Kasumi-1 (cell line): ENCODE results near the gene RIN3.
A peak's percentile ranks its signal among the peaks of the same experiment; 100 is the strongest.

Experiments used
- DNase-seq, 2 experiments: peaks; one replicate each; lab custom pipeline; 2025; lab: John Stamatoyannopoulos, UW

Gene RIN3

DNA sequence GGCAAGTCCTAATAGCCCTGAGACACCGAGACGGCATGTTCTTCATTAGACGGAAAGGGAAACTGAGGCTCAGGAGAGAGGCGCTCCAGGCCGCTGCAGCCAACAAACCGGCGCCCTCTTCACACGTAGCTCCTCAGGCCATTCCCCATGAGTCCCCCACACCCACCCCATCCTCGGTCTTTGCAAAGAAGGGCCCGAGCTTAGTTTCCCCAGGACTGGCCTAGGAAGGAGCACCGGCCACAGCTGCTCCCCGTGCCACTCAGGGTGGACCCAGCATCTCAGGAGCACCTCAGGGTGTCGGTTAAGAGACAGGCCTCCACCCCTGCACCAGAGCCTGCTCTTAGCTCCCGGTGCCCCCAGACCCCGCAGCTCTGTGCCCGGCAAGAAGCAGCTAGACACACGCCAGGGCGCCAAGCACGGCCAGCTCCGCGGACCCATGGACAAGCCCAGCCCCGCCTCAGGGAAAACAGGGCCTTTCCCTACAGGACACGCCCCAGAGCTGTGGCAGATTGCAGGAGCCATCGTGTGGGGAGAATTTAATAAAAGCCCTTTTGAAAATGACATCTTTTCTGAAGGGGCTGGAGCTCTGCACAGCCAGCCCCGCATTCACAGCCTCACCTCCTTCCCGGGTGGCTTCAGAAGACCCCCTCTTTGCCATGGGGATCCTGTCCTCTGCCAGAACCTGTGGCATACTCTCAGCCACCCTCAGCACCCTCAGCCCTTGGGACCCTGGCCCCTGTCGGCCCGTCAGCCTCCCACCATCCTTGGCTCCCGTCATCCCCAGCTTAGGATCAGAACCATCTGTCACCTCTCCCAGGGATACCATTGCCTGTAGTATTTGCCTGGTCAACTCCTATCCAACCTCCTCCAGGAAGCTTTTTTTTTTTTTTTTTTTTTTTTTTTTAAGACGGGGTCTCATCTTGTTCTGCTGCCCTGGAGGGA is 175.1 kb downstream of the RIN3 start:
- no peak for DNase-seq

GRCh38 chr14:92690171-92691011 is 176.8 kb downstream of the RIN3 start:
- peak; percentile 9 to 25 for DNase-seq

GRCh38 chr14:92692822-92693226 is 179.2 kb downstream of the RIN3 start:
- peak; percentile 62 to 70 for DNase-seq

GRCh38 chr14:92693998-92694795 is 180.6 kb downstream of the RIN3 start:
- no peak for DNase-seq

GRCh38 chr14:92694807-92695206 is 181.2 kb downstream of the RIN3 start:
- DNase-seq, result no peak

DNA sequence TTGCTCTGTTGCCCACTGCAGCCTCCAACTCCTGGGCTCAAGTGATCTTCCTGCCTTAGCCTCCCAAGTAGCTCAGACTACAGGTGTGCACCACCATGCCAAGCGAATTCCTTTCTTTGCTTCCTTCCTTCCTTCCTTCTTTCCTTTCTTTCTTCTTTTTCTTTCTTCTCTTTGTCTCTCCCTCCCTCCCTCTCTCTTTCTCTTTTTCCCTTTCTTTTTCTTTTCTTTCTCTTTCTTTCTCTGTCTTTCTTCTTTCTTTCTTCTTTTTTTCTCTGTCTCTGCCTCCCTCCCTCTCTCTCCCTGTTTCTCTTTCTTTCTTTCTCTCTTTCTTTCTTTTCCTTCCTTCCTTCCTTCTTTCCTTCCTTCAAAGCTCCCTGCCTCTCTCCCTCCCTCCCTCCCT is 182.0 kb downstream of the RIN3 start:
- no peak for DNase-seq

DNA sequence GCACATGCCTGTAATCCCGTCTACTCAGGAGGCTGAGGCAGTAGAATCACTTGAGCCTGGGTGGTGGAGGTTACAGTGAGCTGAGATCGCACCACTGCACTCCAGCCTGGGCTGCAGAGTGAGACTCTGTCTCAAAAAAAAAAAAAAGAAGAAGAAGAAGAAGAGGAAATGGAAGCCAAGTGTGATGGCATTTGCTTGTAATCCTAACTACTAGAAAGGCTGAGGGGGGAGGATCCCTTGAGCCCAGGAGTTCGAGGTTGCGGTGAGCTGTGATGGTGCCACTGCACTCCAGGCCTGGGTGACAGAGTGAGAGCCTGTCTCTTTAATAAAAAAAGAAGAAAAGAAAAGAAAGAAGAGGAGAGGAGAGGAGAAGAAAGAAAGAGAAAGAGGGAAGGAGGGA is 182.8 kb downstream of the RIN3 start:
- DNase-seq, result peak in 1 of 2 experiments; percentile 19

- DNase-seq, result no peak
These were observed 184.8 kb downstream of the RIN3 start for GRCh38 chr14:92698393-92698792.

- DNase-seq, result no peak
These were observed 188.2 kb downstream of the RIN3 start for GRCh38 chr14:92701826-92702225.

GRCh38 chr14:92702441-92702918 is 188.9 kb downstream of the RIN3 start:
- DNase-seq, result peak; percentile 39 to 48

DNA sequence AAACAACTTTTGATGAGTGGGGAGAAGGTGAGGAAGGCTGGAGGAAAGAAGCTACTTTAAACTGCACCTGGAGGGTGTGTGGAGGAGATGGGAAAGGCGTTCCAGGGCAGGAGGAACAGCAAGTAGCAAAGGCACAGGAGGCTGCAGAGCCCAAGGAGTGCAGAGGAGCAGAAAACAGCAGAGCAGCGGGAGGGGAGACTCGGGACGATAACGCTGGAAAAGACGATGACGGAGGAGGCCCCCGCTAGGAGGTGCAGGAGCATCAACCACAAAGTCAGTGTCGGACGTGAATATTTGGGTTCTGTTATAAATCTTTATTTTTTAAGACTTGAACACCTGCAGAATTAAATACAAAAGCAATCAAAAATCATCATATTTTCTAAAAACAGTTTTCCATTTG is 189.9 kb downstream of the RIN3 start:
- DNase-seq, result no peak

DNA sequence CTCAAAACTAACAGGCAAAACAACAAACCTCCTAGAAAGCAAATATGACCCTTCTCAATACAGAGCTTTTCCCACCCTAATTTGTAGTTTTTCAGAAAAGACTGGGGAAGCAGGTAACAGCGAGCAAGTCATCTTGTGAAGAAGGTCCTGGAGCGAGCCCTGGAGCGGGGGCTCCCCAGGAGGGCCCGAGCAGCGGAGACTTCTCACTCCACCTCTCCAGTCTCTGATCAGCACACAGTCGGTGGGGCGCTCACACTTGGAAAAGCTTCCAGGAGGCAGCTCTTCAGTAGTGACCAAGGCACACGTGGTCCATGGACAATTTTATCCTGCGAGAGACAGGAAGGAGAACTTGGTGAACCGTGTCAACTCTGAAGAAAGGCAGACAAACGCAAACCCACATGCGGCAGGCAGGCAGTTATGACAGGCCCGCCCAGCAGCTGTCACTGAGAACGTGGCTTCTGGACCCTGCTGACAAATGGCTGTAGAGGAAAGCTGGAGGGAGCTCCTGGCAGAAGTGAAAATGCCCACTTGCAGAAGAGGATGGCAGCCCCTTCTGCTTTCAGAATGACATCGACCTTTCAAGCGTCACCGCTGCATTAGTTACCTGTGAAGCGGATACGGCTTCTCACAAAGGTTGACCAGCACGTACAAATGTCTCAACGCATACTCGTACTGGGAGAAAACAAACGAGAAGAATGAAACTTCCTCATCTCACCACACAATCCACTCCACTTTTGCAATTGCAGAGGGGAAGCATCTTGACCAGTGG is 190.6 kb downstream of the RIN3 start:
- peak; percentile 49 to 55 for DNase-seq

GRCh38 chr14:92704821-92705220 is 191.2 kb downstream of the RIN3 start:
- DNase-seq, result no peak

- DNase-seq, result no peak
These were observed 192.8 kb downstream of the RIN3 start for GRCh38 chr14:92706386-92706785.

GRCh38 chr14:92709340-92710000 is 195.9 kb downstream of the RIN3 start:
- no peak for DNase-seq

GRCh38 chr14:92710001-92710341 is 196.4 kb downstream of the RIN3 start:
- DNase-seq, result no peak

DNA sequence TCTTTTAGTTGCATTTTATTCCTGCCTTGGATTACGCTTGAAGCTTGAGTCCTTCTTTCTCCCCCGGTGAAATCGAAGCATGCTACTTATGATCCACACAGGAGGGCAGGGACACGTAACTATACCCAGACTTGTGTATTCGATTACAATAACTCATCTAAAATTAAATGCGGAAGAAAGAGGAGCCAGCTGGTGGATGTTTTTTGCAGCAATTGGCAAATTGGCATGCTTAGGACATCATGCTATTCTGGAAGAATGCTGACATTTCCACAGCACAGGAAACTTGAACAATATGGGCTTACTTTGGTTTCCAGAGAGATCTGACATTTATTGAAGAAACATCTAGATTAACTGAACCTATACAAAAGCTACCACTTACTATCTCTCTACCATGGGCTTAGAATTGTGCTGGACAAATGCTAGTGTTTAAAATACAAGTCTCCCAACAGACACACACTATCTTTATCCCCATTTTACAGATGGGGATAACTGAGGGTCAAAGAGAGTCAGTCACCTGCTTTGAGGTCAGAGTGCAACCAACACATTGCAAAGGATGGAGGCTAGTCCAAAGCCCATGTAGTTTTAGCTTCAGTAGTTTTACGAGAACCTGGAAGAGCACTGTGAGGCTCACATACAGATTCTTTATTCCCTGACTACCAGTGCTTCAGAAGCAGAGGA is 198.5 kb downstream of the RIN3 start:
- DNase-seq, result no peak

GRCh38 chr14:92712654-92713051 is 199.1 kb downstream of the RIN3 start:
- no peak for DNase-seq

DNA sequence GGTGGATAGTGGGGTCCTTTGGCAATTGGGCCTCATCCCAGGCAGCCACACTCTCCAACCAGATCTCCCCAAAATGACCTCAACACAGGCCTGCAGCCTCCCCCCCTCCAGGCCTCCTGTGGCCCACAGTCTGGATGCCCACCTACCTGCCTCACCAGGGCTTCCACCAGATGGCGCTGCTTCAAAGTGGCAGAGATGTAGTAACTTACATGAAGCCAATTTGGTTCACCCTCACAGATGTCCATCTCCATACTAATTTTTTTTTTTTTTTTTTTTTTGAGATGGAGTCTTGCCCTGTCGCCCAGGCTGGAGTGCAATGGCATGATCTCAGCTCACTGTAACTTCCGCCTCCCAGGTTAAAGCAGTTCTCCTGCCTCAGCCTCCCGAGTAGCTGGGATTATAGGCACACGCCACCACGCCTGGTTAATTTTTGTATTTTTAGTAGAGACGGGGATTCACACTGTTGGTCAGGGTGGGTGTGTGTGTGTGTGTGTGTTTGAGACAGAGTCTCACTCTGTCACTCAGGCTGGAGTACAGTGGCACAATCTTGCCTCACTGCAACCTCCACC is 201.2 kb downstream of the RIN3 start:
- DNase-seq, result peak; percentile 34 to 68

DNA sequence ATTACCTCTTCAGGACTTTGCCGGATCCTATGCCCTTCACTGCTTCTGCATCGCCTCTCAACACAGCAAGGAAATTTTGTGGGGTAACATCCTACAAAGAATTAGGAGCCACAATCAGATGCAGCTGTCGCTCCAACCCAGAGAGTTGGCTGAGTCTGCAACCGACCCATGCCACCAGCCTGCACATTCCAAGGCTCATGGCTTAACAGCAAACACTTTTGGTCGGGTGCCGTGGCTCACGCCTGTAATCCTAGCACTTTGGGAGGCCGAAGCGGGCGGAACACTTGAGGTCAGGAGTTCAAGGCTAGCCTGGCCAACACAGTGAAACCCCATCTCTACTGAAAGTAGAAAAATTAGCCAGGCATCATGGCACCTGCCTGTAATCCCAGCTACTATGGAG is 202.6 kb downstream of the RIN3 start:
- no peak for DNase-seq
